ENCODE data around the gene IZUMO4.

DNA sequence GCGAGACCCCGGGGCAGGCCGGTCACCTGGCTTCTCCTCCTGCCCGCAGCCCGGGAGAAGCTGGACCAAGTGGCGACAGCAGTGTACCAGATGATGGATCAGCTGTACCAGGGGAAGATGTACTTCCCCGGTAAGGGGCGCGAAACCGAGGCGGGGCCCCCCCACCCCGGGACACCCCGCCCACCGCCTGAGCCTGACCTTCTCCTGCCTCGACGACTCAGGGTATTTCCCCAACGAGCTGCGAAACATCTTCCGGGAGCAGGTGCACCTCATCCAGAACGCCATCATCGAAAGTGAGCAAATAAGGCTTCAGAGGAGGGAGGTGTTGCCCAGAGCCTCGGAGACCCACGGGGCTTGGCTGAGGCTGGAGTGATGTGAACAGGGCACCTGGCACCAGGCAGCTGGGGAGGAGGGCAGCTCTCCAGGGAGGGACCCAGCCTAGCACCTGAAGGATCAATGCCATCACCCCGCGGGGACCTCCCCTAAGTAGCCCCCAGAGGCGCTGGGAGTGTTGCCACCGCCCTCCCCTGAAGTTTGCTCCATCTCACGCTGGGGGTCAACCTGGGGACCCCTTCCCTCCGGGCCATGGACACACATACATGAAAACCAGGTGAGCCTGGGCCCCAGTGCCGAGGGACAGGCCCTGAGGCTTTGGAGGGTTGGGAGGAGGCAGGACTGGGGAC is 629 bp downstream of the IZUMO4 start:
- no peak for TF ChIP-seq RELA (IDR thresholded peaks at IDR 0.05; ENCODE audit: borderline replicate concordance, partially characterized antibody)
- no peak for TF ChIP-seq CREB1 (IDR thresholded peaks at IDR 0.05; ENCODE audit: low read depth)
- TF ChIP-seq, protein P1, sequence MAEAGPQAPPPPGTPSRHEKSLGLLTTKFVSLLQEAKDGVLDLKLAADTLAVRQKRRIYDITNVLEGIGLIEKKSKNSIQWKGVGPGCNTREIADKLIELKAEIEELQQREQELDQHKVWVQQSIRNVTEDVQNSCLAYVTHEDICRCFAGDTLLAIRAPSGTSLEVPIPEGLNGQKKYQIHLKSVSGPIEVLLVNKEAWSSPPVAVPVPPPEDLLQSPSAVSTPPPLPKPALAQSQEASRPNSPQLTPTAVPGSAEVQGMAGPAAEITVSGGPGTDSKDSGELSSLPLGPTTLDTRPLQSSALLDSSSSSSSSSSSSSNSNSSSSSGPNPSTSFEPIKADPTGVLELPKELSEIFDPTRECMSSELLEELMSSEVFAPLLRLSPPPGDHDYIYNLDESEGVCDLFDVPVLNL (IDR thresholded peaks at IDR 0.05; ENCODE audit: low read depth, low read length) = no peak

Measured in GM12878 (cell line).